NCI-H1105 treated with DMSO at 0.1 percent for 48 hours (cell line): Measurements from ENCODE around the gene SP140.
"Not testable (repeated sequence)": the region's sequence is repeated elsewhere in the genome, so short reads cannot be mapped to it uniquely, and the experiment has no call there.

Experiments used
- DNase-seq: peaks from one replicate; lab custom pipeline; 2025; lab: John Stamatoyannopoulos, UW

Gene SP140

GRCh38 chr2:230226051-230226551, 565 bp downstream of the SP140 start:
- no peak for DNase-seq

GRCh38 chr2:230227216-230227615, 1.7 kb downstream of the SP140 start:
- DNase-seq: no peak

GRCh38 chr2:230230087-230230486, 4.6 kb downstream of the SP140 start:
- DNase-seq: no peak

GRCh38 chr2:230230496-230231200, 5.1 kb downstream of the SP140 start:
- DNase-seq: no peak

- DNase-seq: no peak
Measured at GRCh38 chr2:230231251-230231650, 5.7 kb downstream of the SP140 start.

- no peak for DNase-seq
Measured at GRCh38 chr2:230234122-230234722, 8.7 kb downstream of the SP140 start.

GRCh38 chr2:230234845-230235244, 9.3 kb downstream of the SP140 start:
- no peak for DNase-seq

- no peak for DNase-seq
Measured at GRCh38 chr2:230244211-230244610, 18.7 kb downstream of the SP140 start.

GRCh38 chr2:230246206-230246605, 20.7 kb downstream of the SP140 start:
- DNase-seq: no peak

- DNase-seq: no peak
Measured at GRCh38 chr2:230250231-230250630, 24.7 kb downstream of the SP140 start.

- no peak for DNase-seq
Measured at GRCh38 chr2:230254152-230254881, 28.8 kb downstream of the SP140 start.

- DNase-seq: no peak
Measured at GRCh38 chr2:230256733-230257332, 31.3 kb downstream of the SP140 start.

GRCh38 chr2:230258483-230258882, 32.9 kb downstream of the SP140 start:
- no peak for DNase-seq

- DNase-seq: no peak
Measured at GRCh38 chr2:230262246-230262645, 36.7 kb downstream of the SP140 start.

GRCh38 chr2:230264945-230265344, 39.4 kb downstream of the SP140 start:
- DNase-seq: not testable (repeated sequence)

- no peak for DNase-seq
Measured at GRCh38 chr2:230266638-230267037, 41.1 kb downstream of the SP140 start.

GRCh38 chr2:230267059-230267458, 41.5 kb downstream of the SP140 start:
- DNase-seq: no peak

- no peak for DNase-seq
Measured at GRCh38 chr2:230267556-230267955, 42.0 kb downstream of the SP140 start.

- DNase-seq: no peak
Measured at GRCh38 chr2:230268606-230269243, 43.2 kb downstream of the SP140 start.

- DNase-seq: no peak
Measured at GRCh38 chr2:230269715-230270114, 44.2 kb downstream of the SP140 start.

- DNase-seq: no peak
Measured at GRCh38 chr2:230282936-230283335, 57.4 kb downstream of the SP140 start.

- DNase-seq: no peak
Measured at GRCh38 chr2:230286048-230286447, 60.5 kb downstream of the SP140 start.
